Panc1 (cell line): Measurements from ENCODE around the gene RPS15. TPM values are rescaled to one million over a fixed set of nuclear protein-coding genes. Genes with fewer than 3 reads are reported as not detected.

Experiments
- ATAC-seq: fragments of 200-7000 bp; cut with Tn5 transposase; 2 replicates; pipeline ENCODE4 v1.9.1; 2020; ENCODE audit warnings: mild to moderate bottlenecking, moderate library complexity
- BruUV-seq: library from RNA; stranded (reverse); fragments of 400-500 nt; replicated peaks from 2 replicates; lab custom pipeline; 2021; lab: Mats Ljungman, UMichigan
- CTCF ChIA-PET: fragments of 300-600 bp; sonication (Branson Sonifier 250); formaldehyde crosslinking; loops from one replicate; lab custom pipeline; 2022; ENCODE audit warnings: antibody characterized with exemption; lab: Charles Lee
- POLR2A ChIA-PET: fragments of 300-600 bp; sonication (Branson Sonifier 250); formaldehyde crosslinking; loops from one replicate; lab custom pipeline; 2022; ENCODE audit warnings: antibody characterized with exemption; lab: Charles Lee
- DNase-seq: peaks from one replicate; pipeline ENCODE4 v3.0.0-alpha.2; 2010; ENCODE audit warnings: low read depth, low spot score
- H3K27ac ChIP-seq: 2 replicates; pipeline ENCODE4 v1.5.1; 2011; ENCODE audit warnings: mild to moderate bottlenecking, low read length, inconsistent platforms
- H3K27me3 ChIP-seq: fragments of 200-500 bp; sonication (Bioruptor generic); 2 replicates; pipeline ENCODE4 v1.6.0; 2014; ENCODE audit warnings: low read length, inconsistent platforms; ENCODE audit not compliant: control insufficient read depth, insufficient read depth
- H3K36me3 ChIP-seq: fragments of 200-500 bp; sonication (Bioruptor generic); 2 replicates; pipeline ENCODE4 v1.5.1; 2014; ENCODE audit warnings: inconsistent platforms, mild to moderate bottlenecking, low read length, moderate library complexity; ENCODE audit not compliant: control insufficient read depth, insufficient read depth
- H3K4me1 ChIP-seq: 2 replicates; pipeline ENCODE4 v1.5.1; 2011; ENCODE audit warnings: inconsistent platforms, mild to moderate bottlenecking, low read length, moderate library complexity; ENCODE audit not compliant: control insufficient read depth, insufficient read depth
- H3K4me3 ChIP-seq, 2 experiments: 2 replicates each; pipeline ENCODE4 v1.5.1; 2011 to 2012; ENCODE audit warnings: low read depth in 2 of 2, low read length in 2 of 2, mild to moderate bottlenecking in 2 of 2, inconsistent platforms in 1 of 2, moderate library complexity in 1 of 2
- H3K9me3 ChIP-seq: fragments of 200-500 bp; sonication (Bioruptor generic); 2 replicates; pipeline ENCODE4 v1.5.1; 2014; ENCODE audit warnings: low read depth, mild to moderate bottlenecking, inconsistent platforms, low read length, moderate library complexity; ENCODE audit not compliant: control insufficient read depth, insufficient read depth
- CTCF ChIP-seq: fragments of 450-650 bp; IDR thresholded peaks from 2 replicates; pipeline ENCODE4 v1.5.1; 2017; ENCODE audit warnings: mild to moderate bottlenecking
- POLR2AphosphoS5 ChIP-seq: IDR thresholded peaks from 2 replicates; pipeline ENCODE4 v1.6.1; 2012; ENCODE audit warnings: mild to moderate bottlenecking, low read depth, low read length, moderate library complexity
- REST ChIP-seq, 2 experiments: IDR thresholded peaks; 2 replicates each; pipeline ENCODE4 v1.6.1; 2011 to 2012; ENCODE audit warnings: low read depth in 2 of 2, control low read depth in 1 of 2, low read length in 1 of 2, mild to moderate bottlenecking in 1 of 2, moderate library complexity in 1 of 2; ENCODE audit not compliant: insufficient read depth in 1 of 2
- SIN3A ChIP-seq: IDR thresholded peaks from 2 replicates; pipeline ENCODE4 v1.6.1; 2012; ENCODE audit warnings: low read depth, mild to moderate bottlenecking, low read length, moderate library complexity, borderline replicate concordance; ENCODE audit not compliant: insufficient read depth
- TCF7L2 ChIP-seq: IDR thresholded peaks from 2 replicates; pipeline ENCODE4 v1.6.1; 2011; ENCODE audit warnings: mild to moderate bottlenecking, low read depth, low read length, inconsistent platforms
- in situ Hi-C: cut with HindIII; loops from 2 replicates; pipeline ENCODE4 v1.10.0; 2016; ENCODE audit warnings: low sequenced_read_pairs, low pct_unique_long_range_greater_than_20kb
- intact Hi-C: fragments of 100-400 bp; cut with micrococcal nuclease; formaldehyde crosslinking; loops from one replicate; pipeline ENCODE4 v1.10.0; 2022; ENCODE audit not compliant: unreplicated experiment
- total RNA-seq: library from RNA; stranded (reverse); gene quantifications from one replicate; pipeline ENCODE4 v1.2.1, GENCODE V29; 2021; ENCODE audit not compliant: unreplicated experiment

Gene RPS15
- total RNA-seq, 1 experiment from 2014 or later = 1,067 TPM

GRCh38 chr19:1421958-1422305 is 16.3 kb upstream of the RPS15 start:
- in situ Hi-C loops (no loop called here), intact Hi-C loops (no loop called here)
- Histone ChIP-seq H3K36me3 (peaks cover 3% of the 10 kb centered on the region), H3K27ac (no peak overlapping the region), H3K4me3 (no peak overlapping the region), H3K4me1 (peaks cover 3% of the 10 kb centered on the region; the same call in 1 of the 2 replicates), H3K27me3 (no peaks in the 10 kb centered on the region), H3K9me3 (no peaks in the 10 kb centered on the region)
- TF ChIP-seq REST (IDR thresholded peaks at IDR 0.05; ENCODE audit: insufficient read depth in 1 of 2, low read depth in 2 of 2, low read length in 1 of 2) = no peak
- no peak for TF ChIP-seq CTCF
- no peak for TF ChIP-seq SIN3A
- no peak for TF ChIP-seq TCF7L2
- no TSS peak for BruUV-seq
- CTCF ChIA-PET = no interaction called here
- no peak for DNase-seq
- ATAC-seq = no peak
- POLR2A ChIA-PET = no interaction called here

- ATAC-seq = no peak
Observed at GRCh38 chr19:1422360-1422759, 15.8 kb upstream of the RPS15 start.

More at GRCh38 chr19:1422360-1422759, 15.8 kb upstream of the RPS15 start:
- intact Hi-C loops (no loop called here), in situ Hi-C loops (no loop called here)
- Histone ChIP-seq H3K4me1 (no peaks in the 10 kb centered on the region; the same call in 1 of the 2 replicates), H3K9me3 (no peaks in the 10 kb centered on the region), H3K27ac (no peak overlapping the region), H3K4me3 (no peak overlapping the region), H3K27me3 (no peaks in the 10 kb centered on the region), H3K36me3 (peaks cover 3% of the 10 kb centered on the region)
- no TSS peak for BruUV-seq
- TF ChIP-seq CTCF = no peak
- TF ChIP-seq TCF7L2 = no peak
- no peak for TF ChIP-seq REST (IDR thresholded peaks at IDR 0.05; ENCODE audit: insufficient read depth in 1 of 2, low read depth in 2 of 2, low read length in 1 of 2)
- no peak for TF ChIP-seq SIN3A
- TF ChIP-seq POLR2AphosphoS5 = no peak
- ChIA-PET CTCF (no interaction called here), POLR2A (no interaction called here)
- no peak for DNase-seq
